ENCODE measurements around the gene SOD3.

Gene SOD3

GRCh38 chr4:24801136-24801855 is 5.9 kb downstream of the SOD3 start:
- no peak for FAIRE-seq
- DNase-seq (ENCODE audit: low spot score): no peak

- no peak for FAIRE-seq
- no peak for DNase-seq (ENCODE audit: low spot score)
Measured at GRCh38 chr4:24802648-24803047, 7.3 kb downstream of the SOD3 start.

- DNase-seq (ENCODE audit: low spot score) (no peak), FAIRE-seq (no peak)
Measured at GRCh38 chr4:24805067-24805466, 9.7 kb downstream of the SOD3 start.

- DNase-seq (ENCODE audit: low spot score) (no peak), FAIRE-seq (no peak)
Measured at GRCh38 chr4:24805566-24805965, 10.2 kb downstream of the SOD3 start.

- DNase-seq (ENCODE audit: low spot score) (no peak), FAIRE-seq (no peak)
Measured at GRCh38 chr4:24806206-24806990, 11.0 kb downstream of the SOD3 start.

GRCh38 chr4:24807611-24808010 is 12.2 kb downstream of the SOD3 start:
- DNase-seq (ENCODE audit: low spot score): no peak
- FAIRE-seq: no peak

GRCh38 chr4:24808261-24808660 is 12.9 kb downstream of the SOD3 start:
- FAIRE-seq (no peak), DNase-seq (ENCODE audit: low spot score) (no peak)

- no peak for FAIRE-seq
- no peak for DNase-seq (ENCODE audit: low spot score)
Measured at GRCh38 chr4:24808955-24809354, 13.6 kb downstream of the SOD3 start.

- DNase-seq (ENCODE audit: low spot score): no peak
Measured at GRCh38 chr4:24809376-24809775, 14.0 kb downstream of the SOD3 start.

GRCh38 chr4:24809815-24810405 is 14.5 kb downstream of the SOD3 start:
- FAIRE-seq (no peak), DNase-seq (ENCODE audit: low spot score) (no peak)

More at GRCh38 chr4:24809376-24809775, 14.0 kb downstream of the SOD3 start:
- no peak for FAIRE-seq

GRCh38 chr4:24810871-24811631 is 15.7 kb downstream of the SOD3 start:
- FAIRE-seq: no peak
- DNase-seq (ENCODE audit: low spot score): no peak

- FAIRE-seq (no peak), DNase-seq (ENCODE audit: low spot score) (no peak)
Measured at GRCh38 chr4:24813732-24814131, 18.4 kb downstream of the SOD3 start.

- DNase-seq (ENCODE audit: low spot score) (no peak), FAIRE-seq (no peak)
Measured at GRCh38 chr4:24816797-24817196, 21.4 kb downstream of the SOD3 start.

GRCh38 chr4:24820541-24820940 is 25.2 kb downstream of the SOD3 start:
- FAIRE-seq (no peak), DNase-seq (ENCODE audit: low spot score) (no peak)

GRCh38 chr4:24824720-24825119 is 29.3 kb downstream of the SOD3 start:
- DNase-seq (ENCODE audit: low spot score) (no peak), FAIRE-seq (no peak)

GRCh38 chr4:24831637-24832036 is 36.3 kb downstream of the SOD3 start:
- FAIRE-seq (no peak), DNase-seq (ENCODE audit: low spot score) (no peak)

GRCh38 chr4:24835696-24836095 is 40.3 kb downstream of the SOD3 start:
- DNase-seq (ENCODE audit: low spot score): no peak
- FAIRE-seq: no peak

- FAIRE-seq: no peak
- no peak for DNase-seq (ENCODE audit: low spot score)
Measured at GRCh38 chr4:24836661-24837242, 41.4 kb downstream of the SOD3 start.

GRCh38 chr4:24837336-24837735 is 42.0 kb downstream of the SOD3 start:
- DNase-seq (ENCODE audit: low spot score): no peak

GRCh38 chr4:24837781-24838180 is 42.4 kb downstream of the SOD3 start:
- DNase-seq (ENCODE audit: low spot score): no peak
- no peak for FAIRE-seq

More at GRCh38 chr4:24837336-24837735, 42.0 kb downstream of the SOD3 start:
- no peak for FAIRE-seq

- no peak for FAIRE-seq
- DNase-seq (ENCODE audit: low spot score): no peak
Measured at GRCh38 chr4:24840362-24840761, 45.0 kb downstream of the SOD3 start.

Data from urothelium cell line (cell line).